ENCODE results near the gene MPPED1.

- TF ChIP-seq EZH2 (IDR thresholded peaks at IDR 0.05; ENCODE audit: borderline replicate concordance, low read depth, low read length, severe bottlenecking): no peak
- no peak for TF ChIP-seq CTCF (IDR thresholded peaks at IDR 0.05; ENCODE audit: borderline replicate concordance, extremely low read depth, low read length, poor library complexity, severe bottlenecking)
These were observed 72.4 kb downstream of the MPPED1 start for GRCh38 chr22:43484227-43484626.
